ENCODE data around the gene SELENOP. TPM values are rescaled to one million over a fixed set of nuclear protein-coding genes. Genes with fewer than 3 reads are reported as not detected.

SELENOP gene
- total and polyA plus RNA-seq, 2 donors (not counting 3 experiments of a cell fraction or from before 2014, with no cell fraction given) = 0.22 to 1.5 TPM

GRCh38 chr5:42768106-42768504 is 43.6 kb downstream of the SELENOP start:
- no peak for FAIRE-seq
- no peaks in the 10 kb centered on the region for H3K27me3 ChIP-seq (ENCODE audit: control insufficient read depth in 2 of 2, insufficient read depth in 2 of 2, low read length in 2 of 2)
- H3K4me2 ChIP-seq (ENCODE audit: insufficient read depth, low read length) = no peak overlapping the region
- no peak for TF ChIP-seq GATA2 (IDR thresholded peaks at IDR 0.05; ENCODE audit: insufficient read depth, insufficient read length, low read depth, low read length)
- TF ChIP-seq POLR2AphosphoS5 (IDR thresholded peaks at IDR 0.05; ENCODE audit: insufficient read depth, low read depth, low read length) = no peak
- no peak for TF ChIP-seq FOS (IDR thresholded peaks at IDR 0.05; ENCODE audit: borderline replicate concordance, insufficient read depth, low read length)
- no peak for TF ChIP-seq JUN (IDR thresholded peaks at IDR 0.05; ENCODE audit: borderline replicate concordance, insufficient read depth, insufficient read length, low read depth)
- no peak for TF ChIP-seq POLR2A (IDR thresholded peaks at IDR 0.05; ENCODE audit: low read depth, low read length)
- TF ChIP-seq CTCF (IDR thresholded peaks at IDR 0.05; ENCODE audit: extremely low read depth in 1 of 2, insufficient read depth in 1 of 2, low read depth in 1 of 2, low read length in 2 of 2) = no peak
- TF ChIP-seq MYC (IDR thresholded peaks at IDR 0.05; ENCODE audit: low read depth, low read length) = no peak
- no peak for TF ChIP-seq MAX (IDR thresholded peaks at IDR 0.05; ENCODE audit: insufficient read depth, insufficient read length)
- no peak for TF ChIP-seq EZH2 (IDR thresholded peaks at IDR 0.05; ENCODE audit: borderline replicate concordance, low read depth, low read length, severe bottlenecking)
- no peak overlapping the region for H2AFZ ChIP-seq (ENCODE audit: low read depth, low read length)
- no peak overlapping the region for H3K9ac ChIP-seq (replicated peaks; ENCODE audit: extremely low read depth, insufficient read depth, low read length)
- no peaks in the 10 kb centered on the region for H3K9me3 ChIP-seq (replicated peaks; ENCODE audit: control insufficient read depth, insufficient read depth, low read length)
- H3K27ac ChIP-seq (ENCODE audit: insufficient read depth, low read depth, low read length) = no peak overlapping the region
- ChIA-PET POLR2A (no interaction called here), CTCF (interaction anchor here (0.6 to 2.0 kb wide), 29 partner anchors 8 to 1498 kb away, joined by 3 to 44 read pairs (median 5); partner anchors contain the start of genes CCDC152 and GHR)
- intact Hi-C loops (cut with micrococcal nuclease) = loop anchor here (5.0 kb wide), 2 partner anchors 119 to 711 kb away; no protein-coding TSS in a partner anchor
- BruUV-seq (replicated peaks) = no TSS peak
- no peaks in the 10 kb centered on the region for H3K36me3 ChIP-seq (ENCODE audit: control insufficient read depth in 2 of 2, extremely low read depth in 1 of 2, insufficient read depth in 2 of 2, low read length in 2 of 2)
- no peak overlapping the region for H3K4me3 ChIP-seq (replicated peaks in 1 of 3; ENCODE audit: insufficient read depth in 1 of 3, low read depth in 1 of 3, low read length in 3 of 3)
- no peaks in the 10 kb centered on the region for H3K4me1 ChIP-seq (ENCODE audit: control insufficient read depth, extremely low read depth, insufficient read depth, low read length)
- H4K20me1 ChIP-seq (replicated peaks; ENCODE audit: control insufficient read depth, extremely low read depth, insufficient read depth, low read length) = no peaks in the 10 kb centered on the region
- no peak for DNase-seq (ENCODE audit: low read depth, low spot score)
- no peaks in the 10 kb centered on the region for H3K79me2 ChIP-seq (ENCODE audit: control insufficient read depth, insufficient read depth, low read length)
- dilution Hi-C loops (cut with MboI; ENCODE audit: extremely low pct_ligation_motif_present, low sequenced_read_pairs) = no loop called here
- H3K9me1 ChIP-seq (replicated peaks; ENCODE audit: control insufficient read depth, extremely low read depth, insufficient read depth, low read length) = no peaks in the 10 kb centered on the region

All from endothelial cell of umbilical vein (primary cell).